IMR-90 (cell line): Measurements from ENCODE around the gene ZNF586. TPM values are rescaled to one million over a fixed set of nuclear protein-coding genes. Genes with fewer than 3 reads are reported as not detected.

ENCODE experiments used
- ATAC-seq: fragments of 200-7000 bp; cut with Tn5 transposase; 2 replicates; pipeline ENCODE4 v1.9.1; 2020; ENCODE audit warnings: low read depth, mild to moderate bottlenecking, moderate library complexity
- BruUV-seq: library from RNA; stranded (reverse); fragments of 400-500 nt; replicated peaks from 2 replicates; lab custom pipeline; 2021; lab: Mats Ljungman, UMichigan
- CTCF ChIA-PET: fragments of 300-600 bp; formaldehyde crosslinking; extraction: SDS; loops from one replicate; lab custom pipeline; 2021; ENCODE audit warnings: antibody characterized with exemption; lab: Yijun Ruan, JAX
- POLR2A ChIA-PET: fragments of 300-600 bp; sonication (Branson Sonifier 250); formaldehyde crosslinking; loops from one replicate; lab custom pipeline; 2022; ENCODE audit warnings: antibody characterized with exemption; ENCODE audit not compliant: unreplicated experiment; lab: Charles Lee
- DNase-seq: peaks from one replicate; pipeline ENCODE4 v3.0.0; 2013
- H2AFZ ChIP-seq: replicated peaks from 2 replicates; pipeline ENCODE3; 2013; ENCODE audit warnings: low read length, mild to moderate bottlenecking; ENCODE audit not compliant: poor library complexity
- H2AK5ac ChIP-seq: 2 replicates; pipeline ENCODE4 v1.6.1; 2013; ENCODE audit warnings: low read depth, low read length, inconsistent platforms
- H2AK9ac ChIP-seq: replicated peaks from 2 replicates; pipeline ENCODE3; 2013; ENCODE audit warnings: mild to moderate bottlenecking, low read depth, low read length, moderate library complexity; ENCODE audit not compliant: poor library complexity
- H2BK120ac ChIP-seq: 2 replicates; pipeline ENCODE4 v1.6.1; 2013; ENCODE audit warnings: low read depth, low read length, inconsistent platforms
- H2BK15ac ChIP-seq: 3 replicates; pipeline ENCODE4 v1.6.1; 2013; ENCODE audit warnings: low read depth, low read length, inconsistent platforms
- H2BK20ac ChIP-seq: 2 replicates; pipeline ENCODE4 v1.6.1; 2013; ENCODE audit warnings: low read depth, mild to moderate bottlenecking, inconsistent platforms, low read length, moderate library complexity
- H2BK5ac ChIP-seq: 2 replicates; pipeline ENCODE4 v1.6.1; 2013; ENCODE audit warnings: mild to moderate bottlenecking, low read depth, low read length, inconsistent platforms; ENCODE audit not compliant: poor library complexity, severe bottlenecking
- H3K14ac ChIP-seq: replicated peaks from 2 replicates; pipeline ENCODE4 v1.6.1; 2013; ENCODE audit warnings: low read depth, low read length, inconsistent platforms
- H3K18ac ChIP-seq: 2 replicates; pipeline ENCODE4 v1.6.1; 2013; ENCODE audit warnings: low read depth, low read length, control low read depth
- H3K23ac ChIP-seq: 2 replicates; pipeline ENCODE4 v1.6.1; 2013; ENCODE audit warnings: low read depth, low read length, inconsistent platforms
- H3K27ac ChIP-seq: 2 replicates; pipeline ENCODE4 v1.5.1; 2013; ENCODE audit warnings: mild to moderate bottlenecking, control low read depth, low read length; ENCODE audit not compliant: insufficient read depth
- H3K27me3 ChIP-seq: 2 replicates; pipeline ENCODE4 v1.6.1; 2013; ENCODE audit warnings: low read length; ENCODE audit not compliant: control insufficient read depth, insufficient read depth
- H3K36me3 ChIP-seq: 2 replicates; pipeline ENCODE4 v1.6.1; 2013; ENCODE audit warnings: low read length, mixed read lengths; ENCODE audit not compliant: control insufficient read depth, insufficient read depth
- H3K4ac ChIP-seq: 2 replicates; pipeline ENCODE4 v1.6.1; 2013; ENCODE audit warnings: low read depth, low read length, inconsistent platforms
- H3K4me1 ChIP-seq: 2 replicates; pipeline ENCODE4 v1.6.1; 2013; ENCODE audit warnings: low read length, mixed read lengths; ENCODE audit not compliant: control insufficient read depth, insufficient read depth
- H3K4me2 ChIP-seq: 2 replicates; pipeline ENCODE4 v1.6.1; 2013; ENCODE audit warnings: low read depth, mild to moderate bottlenecking, control low read depth, low read length, moderate library complexity
- H3K4me3 ChIP-seq: 2 replicates; pipeline ENCODE4 v1.5.1; 2013; ENCODE audit warnings: low read depth, mild to moderate bottlenecking, control low read depth, low read length, moderate library complexity; ENCODE audit not compliant: insufficient read depth
- H3K56ac ChIP-seq: 2 replicates; pipeline ENCODE4 v1.6.1; 2013; ENCODE audit warnings: low read length, inconsistent platforms; ENCODE audit not compliant: insufficient read depth; ENCODE audit errors: extremely low read depth
- H3K79me1 ChIP-seq, 2 experiments: 2 replicates each; pipeline ENCODE4 v1.6.1; 2013; ENCODE audit warnings: low read length in 2 of 2, inconsistent platforms in 1 of 2, low read depth in 1 of 2
- H3K9ac ChIP-seq: 2 replicates; pipeline ENCODE4 v1.6.1; 2013; ENCODE audit warnings: low read depth, low read length, control low read depth
- H3K9me1 ChIP-seq: 2 replicates; pipeline ENCODE4 v1.6.1; 2013; ENCODE audit warnings: low read length, inconsistent platforms; ENCODE audit not compliant: insufficient read depth
- H3K9me3 ChIP-seq: 2 replicates; pipeline ENCODE4 v1.6.1; 2013; ENCODE audit warnings: low read length; ENCODE audit not compliant: control insufficient read depth, insufficient read depth
- H4K20me1 ChIP-seq: 2 replicates; pipeline ENCODE4 v1.6.1; 2013; ENCODE audit warnings: low read length, inconsistent platforms; ENCODE audit not compliant: insufficient read depth
- H4K5ac ChIP-seq: 2 replicates; pipeline ENCODE4 v1.6.1; 2013; ENCODE audit warnings: mild to moderate bottlenecking, low read depth, low read length, control low read depth
- H4K8ac ChIP-seq, 2 experiments: 2 replicates each; pipeline ENCODE4 v1.6.1; 2013; ENCODE audit warnings: low read depth in 2 of 2, low read length in 2 of 2, control low read depth in 1 of 2, inconsistent platforms in 1 of 2
- H4K91ac ChIP-seq: 2 replicates; pipeline ENCODE4 v1.6.1; 2013; ENCODE audit warnings: low read depth, low read length, inconsistent platforms; ENCODE audit not compliant: insufficient read depth
- BHLHE40 ChIP-seq: fragments of 150-350 bp; IDR thresholded peaks from 2 replicates; pipeline ENCODE4 v1.6.1; 2016; ENCODE audit warnings: mild to moderate bottlenecking, low read depth, low read length
- ELK1 ChIP-seq: fragments of 150-350 bp; IDR thresholded peaks from 2 replicates; pipeline ENCODE4 v1.6.1; 2016; ENCODE audit warnings: low read depth, mild to moderate bottlenecking, low read length, moderate library complexity, borderline replicate concordance
- NFE2L2 ChIP-seq: fragments of 150-350 bp; IDR thresholded peaks from 2 replicates; pipeline ENCODE4 v1.6.1; 2016; ENCODE audit warnings: low read depth, mild to moderate bottlenecking, low read length
- RFX5 ChIP-seq: IDR thresholded peaks from 2 replicates; pipeline ENCODE4 v1.8.0; 2012; ENCODE audit warnings: low read depth, mild to moderate bottlenecking, low read length, moderate library complexity
- SMC3 ChIP-seq: fragments of 150-350 bp; IDR thresholded peaks from 2 replicates; pipeline ENCODE4 v1.6.1; 2016; ENCODE audit warnings: low read depth, mild to moderate bottlenecking, antibody characterized with exemption, low read length, moderate library complexity
- WGBS, 2 experiments: methylation state at CpG; one replicate each; pipeline versions ENCODE4 v1.1.5 to v1.1.7; 2013; ENCODE audit warnings: missing lambda C conversion rate in 2 of 2; ENCODE audit not compliant: insufficient read length in 1 of 2; ENCODE audit errors: extremely low coverage in 2 of 2; 5-methylcytosine and 5-hydroxymethylcytosine counted together
- dilution Hi-C: fragments of 300-500 bp; cut with HindIII; formaldehyde crosslinking; loops from one replicate; pipeline ENCODE4 v1.14.3; 2018; ENCODE audit warnings: low sequenced_read_pairs; ENCODE audit not compliant: unreplicated experiment
- in situ Hi-C: fragments of 300-500 bp; cut with MboI; formaldehyde crosslinking; loops from 3 replicates; pipeline ENCODE4 v1.14.3; 2019; ENCODE audit warnings: low sequenced_read_pairs, inconsistent platforms, mixed read lengths
- intact Hi-C: fragments of 100-400 bp; cut with micrococcal nuclease; formaldehyde crosslinking; loops from 2 replicates; pipeline ENCODE4 v1.10.0; 2022
- polyA plus RNA-seq, 3 experiments: library from polyadenylated mRNA; depleted of rRNA; stranded (reverse); fragments of >200 nt; gene quantifications; 2 replicates each; pipeline ENCODE4 v1.2.3, GENCODE V29; 2012; ENCODE audit warnings: low replicate concordance in 1 of 3
- total RNA-seq: library from RNA; depleted of rRNA; stranded (reverse); fragments of >200 nt; gene quantifications from 2 replicates; pipeline ENCODE4 v1.2.3, GENCODE V29; 2012
- TF ChIP-seq, protein P1 (sequence below): fragments of 150-350 bp; IDR thresholded peaks from 2 replicates; pipeline ENCODE4 v1.6.1; 2017; ENCODE audit warnings: mild to moderate bottlenecking, antibody characterized with exemption, low read length, low read depth

ZNF586 gene
- total and polyA plus RNA-seq, 2 of the 4 experiments (the other 2 are of a cell fraction): 5.6 to 18.6 TPM

- no TSS peak for BruUV-seq
- no peak overlapping the region for H3K56ac ChIP-seq
- no peaks in the 10 kb centered on the region for H3K9me3 ChIP-seq
- H3K27ac ChIP-seq: no peak overlapping the region
- H3K27me3 ChIP-seq: no peaks in the 10 kb centered on the region
- H3K4ac ChIP-seq: no peak overlapping the region
- ATAC-seq: no peak
- in situ Hi-C loops: no loop called here
- H3K36me3 ChIP-seq: peaks cover 6% of the 10 kb centered on the region; the same call in 1 of the 2 replicates
- no peak overlapping the region for H3K23ac ChIP-seq
- no peak for DNase-seq
- no peak overlapping the region for H2AK9ac ChIP-seq
- no peak overlapping the region for H4K91ac ChIP-seq
- dilution Hi-C loops: no loop called here
- H2BK120ac ChIP-seq: no peak overlapping the region
- H2AK5ac ChIP-seq: no peak overlapping the region
- TF ChIP-seq, protein P1, sequence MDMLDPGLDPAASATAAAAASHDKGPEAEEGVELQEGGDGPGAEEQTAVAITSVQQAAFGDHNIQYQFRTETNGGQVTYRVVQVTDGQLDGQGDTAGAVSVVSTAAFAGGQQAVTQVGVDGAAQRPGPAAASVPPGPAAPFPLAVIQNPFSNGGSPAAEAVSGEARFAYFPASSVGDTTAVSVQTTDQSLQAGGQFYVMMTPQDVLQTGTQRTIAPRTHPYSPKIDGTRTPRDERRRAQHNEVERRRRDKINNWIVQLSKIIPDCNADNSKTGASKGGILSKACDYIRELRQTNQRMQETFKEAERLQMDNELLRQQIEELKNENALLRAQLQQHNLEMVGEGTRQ: no peak
- no peak for TF ChIP-seq NFE2L2
- no peak for TF ChIP-seq RFX5
- no peak for TF ChIP-seq SMC3
- TF ChIP-seq BHLHE40: no peak
- no peak for TF ChIP-seq ELK1
- H3K4me1 ChIP-seq: peaks cover 5% of the 10 kb centered on the region
- intact Hi-C loops: no loop called here
- no peak overlapping the region for H3K4me2 ChIP-seq
- no peak overlapping the region for H3K9ac ChIP-seq
- no peak overlapping the region for H2BK20ac ChIP-seq
- H3K4me3 ChIP-seq: no peak overlapping the region
- no peak overlapping the region for H2AFZ ChIP-seq
- H2BK5ac ChIP-seq: no peak overlapping the region
- H4K5ac ChIP-seq: no peak overlapping the region
- no peak overlapping the region for H3K18ac ChIP-seq
- H3K79me1 ChIP-seq: peaks cover 12 to 65% of the 10 kb centered on the region in 2 experiments; a peak in 3 of 4 replicates
- no peaks in the 10 kb centered on the region; the same call in 1 of the 2 replicates for H4K20me1 ChIP-seq
- H3K14ac ChIP-seq: no peak overlapping the region
- POLR2A ChIA-PET: no interaction called here
- no peak overlapping the region for H4K8ac ChIP-seq
- WGBS, 2 experiments: no CpG with 5 or more reads among the region's 7 CpGs
- H2BK15ac ChIP-seq: no peak overlapping the region
- CTCF ChIA-PET: no interaction called here
- peaks cover 4% of the 10 kb centered on the region for H3K9me1 ChIP-seq
These were observed 47.2 kb downstream of the ZNF586 start for GRCh38 chr19:57816652-57817051.
